CD1c-positive myeloid dendritic cell (primary cell): Measurements from ENCODE around the gene DNASE1L3.

ENCODE experiments used
- DNase-seq: peaks from one replicate; pipeline ENCODE4 v3.0.0-alpha.2; 2016; ENCODE audit errors: extremely low spot score

DNASE1L3 gene

GRCh38 chr3:58161435-58162398 is 49.1 kb downstream of the DNASE1L3 start:
- peak; percentile 58 for DNase-seq

GRCh38 chr3:58160399-58160798 is 50.4 kb downstream of the DNASE1L3 start:
- DNase-seq, result no peak

- no peak for DNase-seq
Measured at GRCh38 chr3:58158442-58159153, 52.2 kb downstream of the DNASE1L3 start.

GRCh38 chr3:58157700-58158099 is 53.1 kb downstream of the DNASE1L3 start:
- no peak for DNase-seq

GRCh38 chr3:58155838-58156237 is 54.9 kb downstream of the DNASE1L3 start:
- no peak for DNase-seq

- no peak for DNase-seq
Measured at GRCh38 chr3:58154626-58155449, 55.9 kb downstream of the DNASE1L3 start.

GRCh38 chr3:58153371-58153770 is 57.4 kb downstream of the DNASE1L3 start:
- no peak for DNase-seq

- no peak for DNase-seq
Measured at GRCh38 chr3:58152225-58153015, 58.4 kb downstream of the DNASE1L3 start.

GRCh38 chr3:58151637-58152036 is 59.1 kb downstream of the DNASE1L3 start:
- DNase-seq, result no peak

GRCh38 chr3:58150810-58151199 is 60.0 kb downstream of the DNASE1L3 start:
- DNase-seq, result no peak

GRCh38 chr3:58150130-58150809 is 60.5 kb downstream of the DNASE1L3 start:
- no peak for DNase-seq

GRCh38 chr3:58148049-58148448 is 62.7 kb downstream of the DNASE1L3 start:
- DNase-seq, result no peak

- no peak for DNase-seq
Measured at GRCh38 chr3:58144478-58145325, 66.1 kb downstream of the DNASE1L3 start.

- no peak for DNase-seq
Measured at GRCh38 chr3:58143417-58144055, 67.2 kb downstream of the DNASE1L3 start.
